ENCODE measurements around the gene ETV2. TPM values are rescaled to one million over a fixed set of nuclear protein-coding genes. Genes with fewer than 3 reads are reported as not detected.
"Not testable (repeated sequence)": the region's sequence is repeated elsewhere in the genome, so short reads cannot be mapped to it uniquely, and the experiment has no call there.

The ETV2 gene
- 0.32 TPM in 1 of 2 replicates, not detected in the other for total RNA-seq

GRCh38 chr19:35641515-35642151, at the start of gene ETV2:
ETV2 (plus strand) TSS chr19:35641745; CDS start chr19:35642461, 716 bp downstream.
- no peaks in the 10 kb centered on the region for H3K27me3 Mint-ChIP-seq
- CTCF ChIA-PET = no interaction called here

GRCh38 chr19:35592226-35592625, 49.3 kb upstream of the ETV2 start:
- ChIA-PET POLR2A (no interaction called here), CTCF (interaction anchor here (1.1 to 3.6 kb wide), 4 partner anchors 43 to 239 kb away, joined by 3 to 22 read pairs (median 12); partner anchors contain the start of gene DMKN)
- H3K27ac Mint-ChIP-seq = no peak overlapping the region
- intact Hi-C loops (cut with micrococcal nuclease) = loop anchor here (1.0 to 2.0 kb wide), 4 partner anchors 43 to 525 kb away; no protein-coding TSS in a partner anchor
- no peaks in the 10 kb centered on the region for H3K27me3 Mint-ChIP-seq
- no peaks in the 10 kb centered on the region for H3K9me3 Mint-ChIP-seq
- no peak overlapping the region for H3K4me3 Mint-ChIP-seq
- H3K4me1 Mint-ChIP-seq = no peaks in the 10 kb centered on the region
- DNase-seq (no peak), ATAC-seq (ENCODE audit: low read depth) (peak; percentile 54)
- no peak for TF ChIP-seq CTCF (IDR thresholded peaks at IDR 0.05)
- H3K36me3 Mint-ChIP-seq (ENCODE audit: low read depth) = no peaks in the 10 kb centered on the region

More at GRCh38 chr19:35641515-35642151, at the start of gene ETV2:
- Mint-ChIP-seq H3K4me1 (peaks cover 27% of the 10 kb centered on the region), H3K27ac (no peak within 1 kb of the TSS), H3K9me3 (no peaks in the 10 kb centered on the region), H3K36me3 (ENCODE audit: low read depth) (peaks cover 16% of the 10 kb centered on the region), H3K4me3 (peak within 1 kb of the TSS; percentile 86)
- DNase-seq (peak; percentile 25), ATAC-seq (ENCODE audit: low read depth) (no peak)
- intact Hi-C loops (cut with micrococcal nuclease) = loop anchor here (5.0 to 10.0 kb wide), 3 partner anchors 94 to 473 kb away; partner anchors contain the start of genes OVOL3, POLR2I, TBCB and THAP8
- TF ChIP-seq CTCF (IDR thresholded peaks at IDR 0.05) = no peak
- POLR2A ChIA-PET = interaction anchor here (1.6 to 2.4 kb wide), 2 partner anchors 29 to 295 kb away, joined by 6 to 8 read pairs; partner anchors contain the start of genes FFAR1 and HAUS5

- POLR2A ChIA-PET; H3K36me3 Mint-ChIP-seq (ENCODE audit: low read depth); ATAC-seq (ENCODE audit: low read depth); H3K27ac Mint-ChIP-seq; H3K9me3 Mint-ChIP-seq; CTCF ChIA-PET; H3K4me1 Mint-ChIP-seq; DNase-seq; H3K4me3 Mint-ChIP-seq; intact Hi-C loops (cut with micrococcal nuclease); H3K27me3 Mint-ChIP-seq: not testable (repeated sequence)
Observed at GRCh38 chr19:35595026-35595425, 46.5 kb upstream of the ETV2 start.

- Mint-ChIP-seq H3K36me3 (ENCODE audit: low read depth) (no peaks in the 10 kb centered on the region), H3K27ac (no peak overlapping the region)
- no peak for ATAC-seq (ENCODE audit: low read depth)
Observed at GRCh38 chr19:35595928-35596327, 45.6 kb upstream of the ETV2 start.

GRCh38 chr19:35596366-35596999, 45.1 kb upstream of the ETV2 start:
- no peak for ATAC-seq (ENCODE audit: low read depth)
- TF ChIP-seq CTCF (IDR thresholded peaks at IDR 0.05) = no peak
- Mint-ChIP-seq H3K9me3 (no peaks in the 10 kb centered on the region), H3K27me3 (peaks cover 10% of the 10 kb centered on the region), H3K36me3 (ENCODE audit: low read depth) (no peaks in the 10 kb centered on the region), H3K4me1 (no peaks in the 10 kb centered on the region), H3K27ac (no peak overlapping the region), H3K4me3 (no peak overlapping the region)
- ChIA-PET POLR2A (no interaction called here), CTCF (interaction anchor here (2.0 kb wide), 1 partner anchor 86 kb away, joined by 7 read pairs; no protein-coding TSS in a partner anchor)
- DNase-seq = no peak
- intact Hi-C loops (cut with micrococcal nuclease) = no loop called here

More at GRCh38 chr19:35595928-35596327, 45.6 kb upstream of the ETV2 start:
- H3K4me1 Mint-ChIP-seq = no peaks in the 10 kb centered on the region
- no peaks in the 10 kb centered on the region for H3K9me3 Mint-ChIP-seq
- POLR2A ChIA-PET = no interaction called here
- H3K27me3 Mint-ChIP-seq = peaks cover 7% of the 10 kb centered on the region
- intact Hi-C loops (cut with micrococcal nuclease) = no loop called here
- DNase-seq = no peak
- H3K4me3 Mint-ChIP-seq = no peak overlapping the region
- CTCF ChIA-PET = no interaction called here
- TF ChIP-seq CTCF (IDR thresholded peaks at IDR 0.05) = no peak
